A673 (cell line): ENCODE results near the gene ADGRL2.

ENCODE experiments used
- EZH2 ChIP-seq: fragments of 200-600 bp; sonication (generic); IDR thresholded peaks from 2 replicates; pipeline ENCODE4 v1.6.1; 2017; ENCODE audit warnings: borderline replicate concordance, low read depth, mild to moderate bottlenecking, mixed read lengths, antibody characterized with exemption, low read length; ENCODE audit not compliant: poor library complexity, severe bottlenecking
- TF ChIP-seq, protein P1 (sequence below): fragments of 300-800, 200-600 bp; sonication (generic); conservative IDR thresholded peaks from 2 replicates; pipeline ENCODE4 v1.5.1; 2017; ENCODE audit warnings: low read depth, mild to moderate bottlenecking, antibody characterized with exemption, low read length, moderate library complexity, mixed read lengths

DNA sequence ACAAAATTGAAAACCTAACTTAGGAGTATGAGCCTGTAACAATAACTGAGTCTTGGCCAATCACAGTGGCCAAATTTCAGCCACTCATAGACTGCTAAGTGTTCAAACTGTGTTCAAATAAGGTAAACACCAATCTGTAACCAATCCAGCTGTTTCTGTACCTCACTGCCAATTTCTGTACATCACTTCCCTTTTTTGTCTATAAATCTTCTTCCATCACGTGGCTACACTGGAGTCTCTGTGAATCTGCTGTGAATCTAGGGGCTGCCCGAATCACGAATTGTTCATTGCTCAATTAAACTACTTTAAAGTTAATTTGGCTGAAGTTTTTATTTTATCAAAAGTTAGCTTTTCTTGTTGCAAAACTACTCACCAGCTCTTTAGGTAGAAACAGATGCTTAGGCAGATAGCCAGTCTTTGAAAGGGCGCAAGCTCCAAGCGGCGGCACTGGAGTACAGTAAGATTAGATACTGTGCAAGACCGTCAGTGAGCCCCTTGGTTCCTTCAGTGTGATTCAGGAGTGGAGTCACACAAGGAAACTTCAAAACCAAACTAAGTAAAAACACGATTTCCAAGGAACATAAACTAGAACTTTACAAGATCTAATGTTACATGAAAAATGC, 43.2 kb upstream of the ADGRL2 start:
- TF ChIP-seq, protein P1, sequence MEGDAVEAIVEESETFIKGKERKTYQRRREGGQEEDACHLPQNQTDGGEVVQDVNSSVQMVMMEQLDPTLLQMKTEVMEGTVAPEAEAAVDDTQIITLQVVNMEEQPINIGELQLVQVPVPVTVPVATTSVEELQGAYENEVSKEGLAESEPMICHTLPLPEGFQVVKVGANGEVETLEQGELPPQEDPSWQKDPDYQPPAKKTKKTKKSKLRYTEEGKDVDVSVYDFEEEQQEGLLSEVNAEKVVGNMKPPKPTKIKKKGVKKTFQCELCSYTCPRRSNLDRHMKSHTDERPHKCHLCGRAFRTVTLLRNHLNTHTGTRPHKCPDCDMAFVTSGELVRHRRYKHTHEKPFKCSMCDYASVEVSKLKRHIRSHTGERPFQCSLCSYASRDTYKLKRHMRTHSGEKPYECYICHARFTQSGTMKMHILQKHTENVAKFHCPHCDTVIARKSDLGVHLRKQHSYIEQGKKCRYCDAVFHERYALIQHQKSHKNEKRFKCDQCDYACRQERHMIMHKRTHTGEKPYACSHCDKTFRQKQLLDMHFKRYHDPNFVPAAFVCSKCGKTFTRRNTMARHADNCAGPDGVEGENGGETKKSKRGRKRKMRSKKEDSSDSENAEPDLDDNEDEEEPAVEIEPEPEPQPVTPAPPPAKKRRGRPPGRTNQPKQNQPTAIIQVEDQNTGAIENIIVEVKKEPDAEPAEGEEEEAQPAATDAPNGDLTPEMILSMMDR: no peak
- TF ChIP-seq EZH2: no peak
